ENCODE data around the gene ZFYVE26.
"Not testable (repeated sequence)": the region's sequence is repeated elsewhere in the genome, so short reads cannot be mapped to it uniquely, and the experiment has no call there.

Gene ZFYVE26

GRCh38 chr14:67816326-67817002 lies at the start of gene ZFYVE26:
Gene ZFYVE26 (minus strand): TSS chr14:67816590. CDS start chr14:67815963, 627 bp downstream.
- DNase-seq = peak; percentile 97

GRCh38 chr14:67863223-67863622 lies 46.8 kb upstream of the ZFYVE26 start:
- DNase-seq = no peak

- no peak for DNase-seq
Measured at GRCh38 chr14:67859169-67859749, 42.9 kb upstream of the ZFYVE26 start.

GRCh38 chr14:67857778-67858350 lies 41.5 kb upstream of the ZFYVE26 start:
- DNase-seq = no peak

- DNase-seq = no peak
Measured at GRCh38 chr14:67856827-67857226, 40.4 kb upstream of the ZFYVE26 start.

GRCh38 chr14:67853715-67854114 lies 37.3 kb upstream of the ZFYVE26 start:
- no peak for DNase-seq

- DNase-seq = no peak
Measured at GRCh38 chr14:67852926-67853604, 36.7 kb upstream of the ZFYVE26 start.

- DNase-seq = no peak
Measured at GRCh38 chr14:67851785-67852410, 35.5 kb upstream of the ZFYVE26 start.

GRCh38 chr14:67850066-67850830 lies 33.9 kb upstream of the ZFYVE26 start:
- DNase-seq = no peak

- DNase-seq = no peak
Measured at GRCh38 chr14:67846029-67846610, 29.7 kb upstream of the ZFYVE26 start.

- peak; percentile 8 for DNase-seq
Measured at GRCh38 chr14:67837011-67837624, 20.7 kb upstream of the ZFYVE26 start.

GRCh38 chr14:67835596-67835995 lies 19.2 kb upstream of the ZFYVE26 start:
- DNase-seq = no peak

- no peak for DNase-seq
Measured at GRCh38 chr14:67833403-67833802, 17.0 kb upstream of the ZFYVE26 start.

GRCh38 chr14:67831113-67831512 lies 14.7 kb upstream of the ZFYVE26 start:
- DNase-seq = no peak

- no peak for DNase-seq
Measured at GRCh38 chr14:67821121-67821520, 4.7 kb upstream of the ZFYVE26 start.

- DNase-seq = peak; percentile 7
Measured at GRCh38 chr14:67820428-67820971, 4.1 kb upstream of the ZFYVE26 start.

GRCh38 chr14:67819563-67820421 lies 3.4 kb upstream of the ZFYVE26 start, which contains the start of gene RAD51B:
Gene RAD51B (plus strand): TSS chr14:67819779.
- DNase-seq = peak; percentile 39

GRCh38 chr14:67818476-67818875 lies 2.1 kb upstream of the ZFYVE26 start:
- not testable (repeated sequence) for DNase-seq

- DNase-seq = no peak
Measured at GRCh38 chr14:67817750-67818438, 1.5 kb upstream of the ZFYVE26 start.

All from DMS153 (cell line).